Inferior parietal cortex (tissue), 1 donor: Measurements from ENCODE around the gene JSRP1.
A peak's percentile ranks its signal among the peaks of the same experiment; 100 is the strongest.
"Not testable (repeated sequence)": the region's sequence is repeated elsewhere in the genome, so short reads cannot be mapped to it uniquely, and the experiment has no call there.

Experiments
- DNase-seq: peaks from one replicate; pipeline ENCODE4 v3.0.0-alpha.2; 2016; ENCODE audit errors: extremely low spot score

JSRP1 gene

DNA sequence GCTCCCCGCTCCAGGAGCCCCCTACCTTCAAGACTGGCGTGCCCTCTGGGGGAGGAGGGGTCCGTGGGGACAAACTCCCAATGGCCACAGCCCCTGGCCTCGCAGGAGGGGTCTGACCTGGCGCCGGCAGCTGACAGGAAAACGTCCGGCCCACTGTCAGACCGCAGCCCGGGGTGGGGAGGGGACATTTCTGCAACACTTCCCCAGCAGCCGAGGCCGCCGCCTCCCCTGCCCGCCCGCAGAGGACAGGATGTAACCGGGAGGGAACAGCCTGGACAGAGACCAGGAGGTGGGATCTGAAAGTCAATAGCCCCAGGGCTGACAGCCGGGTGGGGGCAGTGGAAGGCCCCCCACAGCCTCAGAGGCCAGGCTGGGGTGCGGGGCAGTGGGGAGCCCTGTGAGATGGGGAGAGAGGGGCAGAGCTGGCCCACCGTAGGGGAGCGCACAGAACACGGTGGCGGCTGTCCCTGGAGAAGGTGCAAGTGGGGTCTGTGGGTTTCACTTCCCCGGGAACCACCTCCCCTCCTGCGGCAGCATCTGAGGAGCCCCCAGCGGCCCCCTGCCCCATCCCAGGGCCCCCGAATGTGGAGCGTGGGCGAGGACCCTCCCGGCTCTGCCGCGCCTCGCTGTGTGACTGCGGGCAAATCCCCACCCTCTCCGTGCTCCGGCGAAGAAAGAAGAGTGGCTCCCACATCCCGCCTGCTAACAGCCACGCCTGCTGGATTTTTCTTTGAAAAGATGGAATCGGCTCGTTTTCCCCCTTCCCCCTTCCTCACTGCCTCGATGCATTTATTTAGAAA, 26.0 kb upstream of the JSRP1 start, which contains the start of gene PEAK3:
TSS of gene PEAK3 (minus strand) at position 114 of the 800 bp plus-strand sequence. CDS start 1,244 bp downstream, outside the sequence.
- DNase-seq: no peak

DNA sequence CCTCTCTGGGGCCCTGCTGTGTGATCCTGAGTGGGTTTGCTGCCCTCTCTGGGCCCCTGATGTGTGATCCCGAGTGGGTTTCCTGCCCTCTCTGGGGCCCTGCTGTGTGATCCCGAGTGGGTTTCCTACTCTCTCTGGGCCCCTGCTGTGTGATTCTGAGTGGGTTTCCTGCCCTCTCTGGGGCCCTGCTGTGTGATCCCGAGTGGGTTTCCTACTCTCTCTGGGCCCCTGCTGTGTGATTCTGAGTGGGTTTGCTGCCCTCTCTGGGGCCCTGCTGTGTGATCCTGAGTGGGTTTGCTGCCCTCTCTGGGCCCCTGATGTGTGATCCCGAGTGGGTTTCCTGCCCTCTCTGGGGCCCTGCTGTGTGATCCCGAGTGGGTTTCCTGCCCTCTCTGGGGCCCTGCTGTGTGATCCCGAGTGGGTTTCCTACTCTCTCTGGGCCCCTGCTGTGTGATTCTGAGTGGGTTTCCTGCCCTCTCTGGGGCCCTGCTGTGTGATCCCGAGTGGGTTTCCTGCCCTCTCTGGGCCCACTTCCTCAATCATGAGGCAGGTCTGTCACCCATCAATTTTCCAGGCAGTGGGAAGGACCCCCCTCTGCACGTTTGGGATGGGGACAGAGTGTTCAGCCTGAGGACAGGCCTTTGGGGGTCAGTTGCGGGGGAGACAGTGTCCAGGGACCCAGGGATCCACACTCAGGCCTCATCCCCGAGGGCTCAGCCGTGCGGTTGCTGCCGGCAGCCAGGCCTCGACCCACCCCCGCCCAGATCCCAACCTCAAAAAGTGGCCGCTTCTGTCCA, 25.2 kb upstream of the JSRP1 start:
- not testable (repeated sequence) for DNase-seq

GRCh38 chr19:2280633-2281264, 24.5 kb upstream of the JSRP1 start:
- no peak for DNase-seq

DNA sequence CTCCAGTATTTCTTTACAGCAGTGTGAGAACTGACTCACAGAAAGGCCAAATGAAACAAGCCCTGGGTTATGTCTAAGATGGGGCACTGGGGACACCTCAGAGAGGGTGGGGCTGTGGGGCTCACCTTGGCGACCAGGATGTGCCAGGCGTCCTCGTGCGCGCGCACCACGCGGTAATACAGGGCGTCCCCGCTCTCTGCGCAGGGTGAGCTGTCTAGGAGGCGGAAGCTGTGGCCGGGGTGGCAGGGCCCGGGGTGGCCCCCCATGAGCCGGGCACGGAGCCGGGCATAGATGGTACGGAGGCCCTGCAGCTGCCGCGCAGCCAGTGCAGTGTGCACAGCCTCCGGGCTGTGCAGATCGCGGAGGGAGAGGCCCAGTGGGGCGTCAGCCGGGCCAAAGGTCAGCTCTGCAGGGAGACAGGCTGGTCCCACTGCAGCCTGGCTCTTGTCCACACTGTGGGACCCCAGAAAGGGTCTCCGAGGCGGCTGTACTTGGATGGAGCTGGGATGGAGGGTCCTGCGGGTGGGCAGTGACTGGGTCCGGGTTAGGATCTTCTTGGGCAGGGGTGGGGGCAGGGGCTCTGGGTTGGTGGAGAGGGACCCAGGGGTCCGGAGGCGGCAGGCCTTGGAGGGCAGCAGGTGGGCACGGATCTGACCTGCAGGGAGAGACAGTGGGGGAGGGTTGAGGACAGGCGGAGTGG, 22.4 kb upstream of the JSRP1 start:
- no peak for DNase-seq

- no peak for DNase-seq
Measured at GRCh38 chr19:2277138-2277537, 20.9 kb upstream of the JSRP1 start.

GRCh38 chr19:2276429-2276986, 20.3 kb upstream of the JSRP1 start:
- DNase-seq: no peak

DNA sequence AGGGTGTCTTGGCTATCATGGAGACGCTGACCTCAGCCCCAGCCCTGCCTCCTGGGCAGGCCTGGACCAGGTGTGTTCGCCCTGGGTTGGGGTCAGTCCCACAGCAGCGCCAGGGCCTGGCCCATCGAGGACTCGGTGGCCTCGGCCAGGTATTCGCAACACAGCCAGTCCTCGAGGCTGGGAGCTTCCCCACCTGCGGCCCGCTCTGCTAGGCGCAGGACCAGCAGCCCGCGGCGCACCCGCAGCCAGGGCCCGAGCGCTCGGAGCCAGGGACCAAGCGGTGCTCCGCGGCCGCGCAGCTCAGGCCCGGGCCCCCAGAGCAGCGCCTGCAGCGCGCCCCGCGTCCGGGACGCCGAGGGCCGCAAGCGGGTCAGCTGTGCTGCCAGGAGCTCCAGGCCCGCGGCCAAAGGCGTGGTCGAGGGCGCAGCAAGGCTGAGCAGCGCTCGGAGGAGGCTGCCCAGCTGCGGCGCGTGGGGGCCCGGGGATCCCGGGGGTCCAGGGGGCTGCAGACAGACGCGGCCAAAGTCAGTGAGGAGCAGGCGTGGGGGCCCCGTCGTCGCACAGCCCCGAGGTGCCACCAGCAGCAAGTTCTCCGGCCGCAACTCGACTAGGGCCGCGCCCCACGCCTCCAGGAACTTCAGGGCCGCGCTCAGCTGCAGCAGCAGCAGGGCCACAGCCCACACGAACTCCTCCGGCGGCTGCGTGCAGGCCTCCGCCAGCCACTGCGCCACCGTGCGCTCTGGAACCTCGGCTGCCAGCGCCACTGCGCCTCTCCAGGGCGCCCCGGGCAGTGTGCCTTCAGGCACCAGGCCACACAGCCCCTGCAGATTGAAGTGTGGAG, 19.6 kb upstream of the JSRP1 start:
- no peak for DNase-seq

DNA sequence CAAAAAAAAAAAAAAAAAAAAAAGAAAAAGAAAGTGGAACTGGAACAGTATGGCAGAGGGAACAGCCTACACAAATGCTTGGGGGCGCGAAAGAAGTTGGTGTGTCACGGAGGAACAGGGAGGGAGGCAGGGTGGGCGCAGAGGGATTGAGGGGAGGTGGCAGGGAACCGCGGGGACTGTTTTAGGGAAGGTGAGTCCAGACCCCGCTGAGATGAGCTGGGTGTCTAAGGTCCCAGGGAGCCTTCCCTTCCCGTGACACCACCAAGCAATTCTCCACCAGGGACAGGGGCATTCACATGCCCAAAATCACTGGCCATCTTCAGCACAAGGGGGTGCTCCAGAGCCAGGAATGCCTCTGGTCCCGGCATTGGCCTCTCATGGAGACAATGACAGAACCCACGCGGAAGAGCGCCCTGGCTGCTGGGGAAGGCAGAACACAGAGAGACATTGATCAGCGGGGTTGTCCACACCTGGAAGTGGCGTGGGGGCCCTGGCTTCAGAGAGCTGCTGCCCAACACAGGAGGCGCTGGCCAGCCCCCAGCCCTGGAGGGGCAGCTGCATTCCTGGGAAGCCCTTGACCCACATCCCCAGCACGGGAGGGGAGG, 18.8 kb upstream of the JSRP1 start:
- DNase-seq: peak; percentile 76

- no peak for DNase-seq
Measured at GRCh38 chr19:2274185-2274711, 18.0 kb upstream of the JSRP1 start.

DNA sequence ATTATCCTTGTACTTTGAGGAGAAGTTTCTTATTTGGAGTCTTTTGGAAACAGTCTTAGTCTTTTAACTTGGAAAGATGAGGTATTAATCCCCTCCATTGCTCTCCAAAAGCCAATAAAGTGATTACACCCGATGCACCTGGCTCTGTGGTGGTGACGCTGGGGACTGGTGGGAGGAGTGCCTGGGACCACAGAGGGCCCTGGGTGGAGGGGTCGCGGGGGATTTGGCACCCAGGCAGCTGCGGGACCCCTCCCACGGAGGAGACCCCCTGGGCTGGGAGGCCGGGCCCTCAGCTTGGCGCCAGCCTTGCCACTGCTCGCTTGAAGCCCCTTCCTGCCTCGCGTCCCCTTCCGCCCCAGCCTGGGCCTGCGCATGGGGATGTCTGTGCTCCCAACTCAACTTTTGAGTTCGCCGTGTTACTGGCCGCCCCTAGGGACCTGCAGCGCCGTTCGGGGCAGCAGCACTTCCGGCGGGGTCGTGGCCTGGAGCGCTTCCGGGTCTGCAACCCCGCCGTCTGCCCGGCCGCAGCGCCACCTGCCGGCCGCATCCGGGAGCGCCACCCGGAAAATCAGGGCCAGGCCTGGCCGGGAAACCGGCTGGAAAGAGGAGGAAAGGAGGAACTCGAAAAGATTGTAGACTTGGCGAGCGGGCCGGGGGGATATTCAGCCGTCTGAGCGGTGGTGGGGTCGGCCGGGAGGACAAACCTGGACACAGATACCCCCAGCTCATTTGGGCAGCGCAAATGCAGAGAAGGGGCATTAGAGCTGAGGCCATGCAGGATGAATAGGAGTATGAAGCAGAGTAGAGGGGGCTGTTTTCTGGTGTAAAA, 17.4 kb upstream of the JSRP1 start:
- DNase-seq: peak; percentile 63

DNA sequence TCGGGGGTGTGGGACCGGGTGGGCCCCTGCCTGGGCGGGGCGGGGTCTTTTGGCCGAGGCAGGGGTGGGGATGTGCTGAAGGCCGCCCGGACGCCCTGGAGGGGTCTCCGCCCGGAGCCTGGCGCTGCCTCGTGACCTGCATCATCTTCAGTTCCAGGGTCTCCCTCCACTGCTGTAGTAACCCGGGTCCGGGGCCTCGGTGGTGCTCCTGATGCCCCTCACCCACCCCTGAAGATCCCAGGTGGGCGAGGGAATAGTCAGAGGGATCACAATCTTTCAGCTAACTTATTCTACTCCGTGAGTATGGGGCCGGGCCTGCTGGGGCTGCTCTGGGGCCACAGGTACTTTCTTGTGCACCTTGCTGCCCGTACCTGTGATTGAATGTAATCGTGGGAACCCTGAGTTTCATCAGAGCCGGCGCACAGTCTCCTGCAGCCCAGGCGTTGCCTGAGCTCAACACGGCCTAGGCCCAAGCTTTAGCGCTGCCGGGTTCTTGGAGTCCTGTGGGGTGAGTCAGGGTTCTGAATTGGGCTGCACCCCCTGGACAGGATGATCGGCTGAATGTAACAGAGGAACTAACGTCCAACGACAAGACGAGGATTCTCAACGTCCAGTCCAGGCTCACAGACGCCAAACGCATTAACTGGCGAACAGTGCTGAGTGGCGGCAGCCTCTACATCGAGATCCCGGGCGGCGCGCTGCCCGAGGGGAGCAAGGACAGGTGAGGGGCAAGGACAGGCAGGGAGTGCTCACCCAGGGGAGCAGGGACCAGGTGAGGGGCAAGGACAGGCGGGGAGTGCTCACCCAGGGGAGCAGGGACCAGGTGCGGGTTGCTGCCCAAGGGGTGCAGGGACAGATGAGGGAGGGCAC, 15.3 kb upstream of the JSRP1 start:
- no peak for DNase-seq

DNA sequence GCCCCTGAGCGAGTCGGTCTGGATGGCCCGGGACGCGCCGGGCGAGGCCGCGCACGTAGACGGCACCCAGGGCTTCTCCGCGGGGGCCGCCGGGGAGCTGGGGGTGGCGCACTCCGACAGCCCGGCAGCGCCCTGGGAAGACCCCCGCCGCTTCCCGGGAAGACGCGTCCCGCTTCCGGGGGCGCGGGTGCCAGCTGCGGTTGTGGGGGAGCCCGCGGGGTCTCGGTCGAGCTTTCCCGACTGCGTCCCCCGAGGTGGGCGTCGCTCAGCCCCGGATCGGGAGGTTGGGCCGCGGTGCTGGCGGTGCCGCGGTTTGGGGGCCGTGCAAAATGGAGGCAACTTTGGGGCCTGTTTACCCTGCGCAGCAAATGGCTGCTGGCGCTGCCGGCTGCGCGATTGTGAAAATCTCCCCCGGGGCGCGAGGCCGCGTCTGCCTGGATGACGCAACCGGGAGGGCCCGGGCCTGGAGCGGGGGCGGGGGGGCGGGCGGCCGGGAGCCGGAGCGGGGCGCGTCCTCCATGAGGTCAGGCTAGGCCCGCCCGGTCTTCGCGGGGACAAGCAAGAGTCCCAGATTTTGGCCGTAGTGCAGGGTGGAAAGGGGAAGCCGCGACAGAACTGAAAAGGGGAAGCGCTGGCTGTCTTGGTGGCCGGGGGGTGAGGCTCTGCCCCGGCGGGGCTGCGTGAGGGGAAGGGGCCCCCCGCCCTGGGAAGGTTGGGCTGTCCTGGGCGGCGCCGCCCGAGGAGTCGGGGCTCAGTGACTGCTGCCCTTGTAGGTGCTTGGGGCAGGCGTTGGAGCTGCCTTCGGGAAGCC, 14.4 kb upstream of the JSRP1 start:
- peak; percentile 39 for DNase-seq

- no peak for DNase-seq
Measured at GRCh38 chr19:2270157-2270422, 13.9 kb upstream of the JSRP1 start.

DNA sequence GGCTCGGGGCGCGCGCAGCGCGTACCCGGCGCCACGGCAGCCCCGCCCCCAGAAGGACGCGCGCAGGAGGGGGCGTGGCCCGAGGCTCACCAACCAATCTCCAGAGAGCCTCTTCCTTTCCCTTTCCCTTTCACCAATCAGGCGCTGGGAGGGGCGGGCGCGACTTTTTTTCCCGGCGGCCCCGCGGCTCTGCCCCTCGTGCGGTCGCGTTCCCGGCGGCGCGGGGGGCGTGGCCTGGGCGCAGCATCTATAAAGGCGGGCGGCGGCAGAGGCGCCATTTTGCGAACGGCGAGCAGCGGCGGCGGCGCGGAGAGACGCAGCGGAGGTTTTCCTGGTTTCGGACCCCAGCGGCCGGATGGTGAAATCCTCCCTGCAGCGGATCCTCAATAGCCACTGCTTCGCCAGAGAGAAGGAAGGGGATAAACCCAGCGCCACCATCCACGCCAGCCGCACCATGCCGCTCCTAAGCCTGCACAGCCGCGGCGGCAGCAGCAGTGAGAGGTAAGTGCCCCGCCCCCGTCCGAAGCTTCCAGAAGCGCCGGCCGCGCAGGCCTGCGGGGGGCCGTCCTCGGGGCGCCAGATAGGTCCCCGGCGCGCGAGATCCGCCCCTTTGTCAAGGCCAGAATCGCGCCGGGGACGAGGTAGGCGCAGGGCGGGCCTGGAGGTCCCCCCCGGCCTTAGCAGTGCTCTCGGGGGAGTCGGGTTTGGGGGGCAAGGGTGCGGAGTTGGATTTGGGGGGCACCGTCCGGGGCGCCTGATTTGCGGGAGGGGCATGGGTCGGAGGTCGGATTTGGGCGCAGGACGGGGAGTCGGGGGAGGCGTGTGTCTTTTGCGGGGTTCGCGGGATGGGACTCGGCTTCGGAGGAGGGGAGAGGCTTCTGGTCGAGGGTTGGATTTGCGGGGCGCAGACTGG, 13.3 kb upstream of the JSRP1 start:
- DNase-seq: peak; percentile 96

GRCh38 chr19:2268861-2269243, 12.6 kb upstream of the JSRP1 start:
- DNase-seq: no peak

GRCh38 chr19:2268480-2268830, 12.2 kb upstream of the JSRP1 start:
- no peak for DNase-seq
